H1 (cell line): ENCODE results near the gene RNF166.

Experiments used
- CTCF ChIP-seq, 3 experiments: IDR thresholded peaks; 1 replicate in 2 of 3; 2 replicates in 1 of 3; pipeline versions ENCODE4 v1.5.1 to v1.6.1; 2011; ENCODE audit warnings: low read length in 3 of 3, mild to moderate bottlenecking in 3 of 3, inconsistent platforms in 2 of 3, low read depth in 1 of 3, moderate library complexity in 1 of 3; ENCODE audit not compliant: insufficient read depth in 1 of 3; ENCODE audit errors: control extremely low read depth in 1 of 3
- EGR1 ChIP-seq: IDR thresholded peaks from 2 replicates; pipeline ENCODE4 v1.6.1; 2011; ENCODE audit warnings: low read depth, low read length, borderline replicate concordance
- FOSL1 ChIP-seq: IDR thresholded peaks from 2 replicates; pipeline ENCODE4 v1.6.1; 2011; ENCODE audit warnings: mild to moderate bottlenecking, low read depth, low read length, moderate library complexity; ENCODE audit not compliant: insufficient read depth
- RAD21 ChIP-seq, 2 experiments: IDR thresholded peaks in 1 of 2; conservative IDR thresholded peaks in 1 of 2; 2 replicates each; pipeline ENCODE4 v1.6.1; 2011; ENCODE audit warnings: low read depth in 2 of 2, low read length in 2 of 2, improper control_type of control experiment in 1 of 2, inconsistent platforms in 1 of 2, mild to moderate bottlenecking in 1 of 2, moderate library complexity in 1 of 2
- RFX5 ChIP-seq: IDR thresholded peaks from 2 replicates; pipeline ENCODE4 v1.6.1; 2011; ENCODE audit warnings: low read depth, low read length, improper control_type of control experiment, borderline replicate concordance
- RNF2 ChIP-seq: fragments of 200-900, 300-1000 bp; sonication (generic); IDR thresholded peaks from 2 replicates; pipeline ENCODE4 v1.7.1; 2016; ENCODE audit warnings: borderline replicate concordance, low read depth, mild to moderate bottlenecking, antibody characterized with exemption, low read length; ENCODE audit not compliant: poor library complexity, severe bottlenecking; ENCODE audit errors: missing control alignments
- SIX5 ChIP-seq: IDR thresholded peaks from 2 replicates; pipeline ENCODE4 v1.6.1; 2011; ENCODE audit warnings: mild to moderate bottlenecking, low read depth, low read length
- SUZ12 ChIP-seq: fragments of 200-600 bp; sonication (generic); IDR thresholded peaks from 2 replicates; pipeline ENCODE4 v1.6.1; 2012; ENCODE audit warnings: mild to moderate bottlenecking, inconsistent platforms, low read length, moderate library complexity, mixed read lengths
- TEAD4 ChIP-seq: IDR thresholded peaks from 2 replicates; pipeline ENCODE4 v1.6.1; 2012; ENCODE audit warnings: low read depth, low read length, inconsistent platforms, mixed read lengths
- USF2 ChIP-seq: IDR thresholded peaks from 2 replicates; pipeline ENCODE4 v1.6.1; 2011; ENCODE audit warnings: low read length, improper control_type of control experiment

GRCh38 chr16:88653596-88654362 is 52.4 kb downstream of the RNF166 start:
- no peak for TF ChIP-seq CTCF (IDR thresholded peaks at IDR 0.05; ENCODE audit: control extremely low read depth in 1 of 3, insufficient read depth in 1 of 3, low read depth in 1 of 3, low read length in 3 of 3)
- no peak for TF ChIP-seq SUZ12
- TF ChIP-seq RNF2: no peak
- TF ChIP-seq TEAD4: no peak
- TF ChIP-seq RAD21 (IDR thresholded peaks at IDR 0.05 in 1 of 2, conservative IDR thresholded peaks at IDR 0.05 in 1 of 2; ENCODE audit: low read depth in 2 of 2, low read length in 2 of 2): no peak
- no peak for TF ChIP-seq FOSL1
- TF ChIP-seq EGR1: no peak
- no peak for TF ChIP-seq SIX5
- TF ChIP-seq USF2: no peak
- no peak for TF ChIP-seq RFX5
